ENCODE measurements around the gene KRT6A.

GRCh38 chr12:52473768-52474167 lies 19.3 kb downstream of the KRT6A start, which contains the start of gene KRT6C:
- TF ChIP-seq EZH2 (IDR thresholded peaks at IDR 0.05), result no peak
- TF ChIP-seq, protein P1, sequence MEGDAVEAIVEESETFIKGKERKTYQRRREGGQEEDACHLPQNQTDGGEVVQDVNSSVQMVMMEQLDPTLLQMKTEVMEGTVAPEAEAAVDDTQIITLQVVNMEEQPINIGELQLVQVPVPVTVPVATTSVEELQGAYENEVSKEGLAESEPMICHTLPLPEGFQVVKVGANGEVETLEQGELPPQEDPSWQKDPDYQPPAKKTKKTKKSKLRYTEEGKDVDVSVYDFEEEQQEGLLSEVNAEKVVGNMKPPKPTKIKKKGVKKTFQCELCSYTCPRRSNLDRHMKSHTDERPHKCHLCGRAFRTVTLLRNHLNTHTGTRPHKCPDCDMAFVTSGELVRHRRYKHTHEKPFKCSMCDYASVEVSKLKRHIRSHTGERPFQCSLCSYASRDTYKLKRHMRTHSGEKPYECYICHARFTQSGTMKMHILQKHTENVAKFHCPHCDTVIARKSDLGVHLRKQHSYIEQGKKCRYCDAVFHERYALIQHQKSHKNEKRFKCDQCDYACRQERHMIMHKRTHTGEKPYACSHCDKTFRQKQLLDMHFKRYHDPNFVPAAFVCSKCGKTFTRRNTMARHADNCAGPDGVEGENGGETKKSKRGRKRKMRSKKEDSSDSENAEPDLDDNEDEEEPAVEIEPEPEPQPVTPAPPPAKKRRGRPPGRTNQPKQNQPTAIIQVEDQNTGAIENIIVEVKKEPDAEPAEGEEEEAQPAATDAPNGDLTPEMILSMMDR (IDR thresholded peaks at IDR 0.05), result no peak

Data from neural progenitor cell (in vitro differentiated cells).